Placental pericyte (primary cell): ENCODE data around the gene KLRD1. TPM values are rescaled to one million over a fixed set of nuclear protein-coding genes. Genes with fewer than 3 reads are reported as not detected.

Experiments
- total RNA-seq: library from RNA; depleted of rRNA; stranded (reverse); fragments of >200 nt; gene quantifications from 2 replicates; pipeline ENCODE4 v1.2.3, GENCODE V29; 2012

KLRD1 gene, protein sequence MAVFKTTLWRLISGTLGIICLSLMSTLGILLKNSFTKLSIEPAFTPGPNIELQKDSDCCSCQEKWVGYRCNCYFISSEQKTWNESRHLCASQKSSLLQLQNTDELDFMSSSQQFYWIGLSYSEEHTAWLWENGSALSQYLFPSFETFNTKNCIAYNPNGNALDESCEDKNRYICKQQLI
- total RNA-seq = 0.22 and 1.3 TPM in 2 replicates

DNA sequence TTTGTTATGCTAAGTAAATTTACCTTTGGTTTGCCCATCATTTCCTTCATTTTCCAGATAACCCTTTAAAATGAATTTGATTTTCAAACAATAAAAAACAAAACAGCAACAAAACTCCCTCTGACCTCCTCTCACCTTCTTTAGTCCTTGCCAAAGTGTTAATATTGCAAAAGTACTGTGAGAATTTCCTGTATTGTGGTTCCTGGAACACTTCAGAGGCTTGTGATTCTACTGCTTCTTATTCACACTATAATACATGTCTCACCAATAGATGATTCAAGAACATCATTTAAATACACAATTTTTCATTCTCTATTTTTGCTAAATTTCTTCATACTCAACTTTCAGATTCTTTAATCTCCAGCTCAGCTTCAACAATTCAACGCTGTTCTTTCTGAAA, at the start of gene KLRD1:
Gene KLRD1, plus strand, starts transcription at position 241 of the 400 bp plus-strand sequence. CDS start 208 bp downstream, outside the sequence.

Other genes starting within 250 kb of the KLRD1 start
- gene CLEC1A, start 208.9 kb upstream of the KLRD1 start, total RNA-seq = not detected in 2 replicates
- gene CLEC7A, start 177.7 kb upstream of the KLRD1 start, total RNA-seq = 0.14 TPM in 1 of 2 replicates, not detected in the other
- gene OLR1, start 135.7 kb upstream of the KLRD1 start, total RNA-seq = 8.7 and 188 TPM in 2 replicates
- gene TMEM52B, start 128.8 kb upstream of the KLRD1 start, total RNA-seq = 15.6 and 71.6 TPM in 2 replicates
- 35.5 and 229 TPM in 2 replicates for gene GABARAPL1, start 95.0 kb upstream of the KLRD1 start, total RNA-seq
- gene KLRK1, start 82.2 kb downstream of the KLRD1 start, total RNA-seq = not detected in 2 replicates
- not detected in 2 replicates for gene KLRC4, start 101.9 kb downstream of the KLRD1 start, total RNA-seq
- gene KLRC3, start 112.7 kb downstream of the KLRD1 start, total RNA-seq = not detected in 2 replicates
- not detected in 2 replicates for gene KLRC2, start 128.1 kb downstream of the KLRD1 start, total RNA-seq
- not detected in 2 replicates for gene KLRC1, start 145.5 kb downstream of the KLRD1 start, total RNA-seq
- gene EIF2S3B, start 198.0 kb downstream of the KLRD1 start, total RNA-seq = 0.86 and 2.8 TPM in 2 replicates